Osteoblast (primary cell): ENCODE measurements around the gene KTN1. TPM values are rescaled to one million over a fixed set of nuclear protein-coding genes. Genes with fewer than 3 reads are reported as not detected.

Experiments used
- DNase-seq: peaks from one replicate; pipeline ENCODE4 v3.0.0; 2011; ENCODE audit warnings: low spot score, mixed read lengths; ENCODE audit not compliant: insufficient read length; ENCODE audit errors: missing footprints
- H2AFZ ChIP-seq: 2 replicates; pipeline ENCODE4 v1.6.0; 2011; ENCODE audit warnings: mild to moderate bottlenecking, low read length
- H3K27ac ChIP-seq: 2 replicates; pipeline ENCODE4 v1.5.1; 2011; ENCODE audit warnings: mild to moderate bottlenecking, low read depth, low read length, moderate library complexity
- H3K27me3 ChIP-seq: 2 replicates; pipeline ENCODE4 v1.6.0; 2012; ENCODE audit warnings: mild to moderate bottlenecking, control low read depth, inconsistent platforms, low read length, moderate library complexity; ENCODE audit not compliant: insufficient read depth
- H3K36me3 ChIP-seq: 2 replicates; pipeline ENCODE4 v1.5.1; 2011; ENCODE audit warnings: mild to moderate bottlenecking, low read length, control low read depth, moderate library complexity; ENCODE audit not compliant: insufficient read depth
- H3K4me1 ChIP-seq: 2 replicates; pipeline ENCODE4 v1.5.1; 2011; ENCODE audit warnings: mild to moderate bottlenecking, low read length, control low read depth, moderate library complexity; ENCODE audit not compliant: insufficient read depth
- H3K4me2 ChIP-seq: 2 replicates; pipeline ENCODE4 v1.6.0; 2011; ENCODE audit warnings: mild to moderate bottlenecking, low read length; ENCODE audit not compliant: insufficient read depth
- H3K4me3 ChIP-seq: fragments of 200-600 bp; sonication (generic); 3 replicates; pipeline ENCODE4 v1.5.1; 2012; ENCODE audit warnings: mild to moderate bottlenecking, low read length, inconsistent platforms; ENCODE audit not compliant: insufficient read depth
- H3K79me2 ChIP-seq: 2 replicates; pipeline ENCODE4 v1.6.0; 2012; ENCODE audit warnings: mild to moderate bottlenecking, low read length, control low read depth, inconsistent platforms; ENCODE audit not compliant: insufficient read depth
- H3K9me3 ChIP-seq: 2 replicates; pipeline ENCODE4 v1.5.1; 2011; ENCODE audit warnings: low read depth, low read length, control low read depth
- H4K20me1 ChIP-seq: 2 replicates; pipeline ENCODE4 v1.6.0; 2012; ENCODE audit warnings: mild to moderate bottlenecking, low read length, control low read depth; ENCODE audit not compliant: insufficient read depth
- CTCF ChIP-seq: IDR thresholded peaks from 2 replicates; pipeline ENCODE4 v1.5.1; 2011; ENCODE audit warnings: mild to moderate bottlenecking, low read depth, low read length, moderate library complexity; ENCODE audit errors: extremely low read depth
- total RNA-seq: library from RNA; depleted of rRNA; stranded (reverse); fragments of >200 nt; gene quantifications from 2 replicates; pipeline ENCODE4 v1.2.3, GENCODE V29; 2012

Gene KTN1
- total RNA-seq, 1 donor = 172 TPM

- Histone ChIP-seq H3K36me3 (no peaks in the 10 kb centered on the region), H3K4me3 (no peak overlapping the region), H3K4me1 (peaks cover 4% of the 10 kb centered on the region), H3K27ac (no peak overlapping the region), H3K9me3 (no peaks in the 10 kb centered on the region), H3K4me2 (no peak overlapping the region), H3K79me2 (no peaks in the 10 kb centered on the region), H2AFZ (no peak overlapping the region), H4K20me1 (no peaks in the 10 kb centered on the region), H3K27me3 (no peaks in the 10 kb centered on the region)
- no peak for TF ChIP-seq CTCF
- DNase-seq = no peak
These were observed 8.7 kb upstream of the KTN1 start for GRCh38 chr14:55571125-55571889.

- no peak for TF ChIP-seq CTCF
- no peaks in the 10 kb centered on the region for H3K36me3 ChIP-seq
- no peaks in the 10 kb centered on the region for H4K20me1 ChIP-seq
- H3K9me3 ChIP-seq = no peaks in the 10 kb centered on the region
- no peaks in the 10 kb centered on the region for H3K79me2 ChIP-seq
- H2AFZ ChIP-seq = no peak overlapping the region
- no peak overlapping the region for H3K27ac ChIP-seq
- DNase-seq = no peak
- H3K4me2 ChIP-seq = no peak overlapping the region
- H3K27me3 ChIP-seq = no peaks in the 10 kb centered on the region
- H3K4me1 ChIP-seq = peaks cover 4% of the 10 kb centered on the region
- no peak overlapping the region for H3K4me3 ChIP-seq
These were observed 7.4 kb upstream of the KTN1 start for GRCh38 chr14:55572578-55572977.

GRCh38 chr14:55574988-55575387 lies 5.0 kb upstream of the KTN1 start:
- H3K27ac ChIP-seq = no peak overlapping the region
- H2AFZ ChIP-seq = no peak overlapping the region
- no peaks in the 10 kb centered on the region for H3K27me3 ChIP-seq
- DNase-seq = no peak
- no peaks in the 10 kb centered on the region for H4K20me1 ChIP-seq
- H3K4me1 ChIP-seq = peaks cover 7% of the 10 kb centered on the region
- H3K4me2 ChIP-seq = no peak overlapping the region
- H3K79me2 ChIP-seq = no peaks in the 10 kb centered on the region
- no peak for TF ChIP-seq CTCF
- no peaks in the 10 kb centered on the region for H3K9me3 ChIP-seq
- no peaks in the 10 kb centered on the region for H3K36me3 ChIP-seq
- H3K4me3 ChIP-seq = no peak overlapping the region

GRCh38 chr14:55577229-55577628 lies 2.8 kb upstream of the KTN1 start:
- H3K79me2 ChIP-seq = peaks cover 19% of the 10 kb centered on the region
- no peak overlapping the region for H3K27ac ChIP-seq
- no peak overlapping the region for H3K4me2 ChIP-seq
- H3K4me1 ChIP-seq = peaks cover 14% of the 10 kb centered on the region
- no peak overlapping the region for H3K4me3 ChIP-seq
- DNase-seq = no peak
- no peaks in the 10 kb centered on the region for H3K36me3 ChIP-seq
- no peak for TF ChIP-seq CTCF
- H2AFZ ChIP-seq = no peak overlapping the region
- H3K9me3 ChIP-seq = no peaks in the 10 kb centered on the region
- peaks cover 11% of the 10 kb centered on the region for H4K20me1 ChIP-seq
- no peaks in the 10 kb centered on the region for H3K27me3 ChIP-seq
